Measurements from ENCODE around the gene ZBTB26.
"Not testable (repeated sequence)": the region's sequence is repeated elsewhere in the genome, so short reads cannot be mapped to it uniquely, and the experiment has no call there.

ZBTB26 gene

GRCh38 chr9:122929796-122930354 lies 1.4 kb downstream of the ZBTB26 start:
- no peak for DNase-seq (ENCODE audit: low read depth in 1 of 2, low spot score in 1 of 2)

- DNase-seq (ENCODE audit: low read depth in 1 of 2, low spot score in 1 of 2) = no peak
Observed at GRCh38 chr9:122923947-122924346, 7.4 kb downstream of the ZBTB26 start.

GRCh38 chr9:122922713-122923112 lies 8.6 kb downstream of the ZBTB26 start:
- DNase-seq (ENCODE audit: low read depth in 1 of 2, low spot score in 1 of 2) = no peak

- no peak for DNase-seq (ENCODE audit: low read depth in 1 of 2, low spot score in 1 of 2)
Observed at GRCh38 chr9:122918310-122918709, 13.0 kb downstream of the ZBTB26 start.

- peak; percentile 40 to 55 for DNase-seq (ENCODE audit: low read depth in 1 of 2, low spot score in 1 of 2)
Observed at GRCh38 chr9:122912964-122913673, 18.2 kb downstream of the ZBTB26 start, which contains the start of gene ZBTB6. ZBTB6 (minus strand) TSS chr9:122913323; CDS start chr9:122912072, 1,251 bp downstream.

- no peak for DNase-seq (ENCODE audit: low read depth in 1 of 2, low spot score in 1 of 2)
Observed at GRCh38 chr9:122912671-122912963, 18.7 kb downstream of the ZBTB26 start.

- DNase-seq (ENCODE audit: low read depth in 1 of 2, low spot score in 1 of 2) = not testable (repeated sequence)
Observed at GRCh38 chr9:122906122-122906521, 25.2 kb downstream of the ZBTB26 start.

- peak; percentile 94 to 95 for DNase-seq (ENCODE audit: low read depth in 1 of 2, low spot score in 1 of 2)
Observed at GRCh38 chr9:122904823-122905710, 26.2 kb downstream of the ZBTB26 start, which contains the start of gene RC3H2. RC3H2 (minus strand) TSS chr9:122905359; CDS start chr9:122897509, 7,850 bp downstream.

- no peak for DNase-seq (ENCODE audit: low read depth in 1 of 2, low spot score in 1 of 2)
Observed at GRCh38 chr9:122904466-122904822, 26.9 kb downstream of the ZBTB26 start.

- no peak for DNase-seq (ENCODE audit: low read depth in 1 of 2, low spot score in 1 of 2)
Observed at GRCh38 chr9:122900791-122901190, 30.5 kb downstream of the ZBTB26 start.

GRCh38 chr9:122897969-122898368 lies 33.3 kb downstream of the ZBTB26 start:
- DNase-seq (ENCODE audit: low read depth in 1 of 2, low spot score in 1 of 2) = no peak

- no peak for DNase-seq (ENCODE audit: low read depth in 1 of 2, low spot score in 1 of 2)
Observed at GRCh38 chr9:122888480-122888879, 42.8 kb downstream of the ZBTB26 start.

- no peak for DNase-seq (ENCODE audit: low read depth in 1 of 2, low spot score in 1 of 2)
Observed at GRCh38 chr9:122883125-122883524, 48.2 kb downstream of the ZBTB26 start.

GRCh38 chr9:122879443-122879842 lies 51.9 kb downstream of the ZBTB26 start:
- DNase-seq (ENCODE audit: low read depth in 1 of 2, low spot score in 1 of 2) = no peak

- no peak for DNase-seq (ENCODE audit: low read depth in 1 of 2, low spot score in 1 of 2)
Observed at GRCh38 chr9:122875523-122875922, 55.8 kb downstream of the ZBTB26 start.

- DNase-seq (ENCODE audit: low read depth in 1 of 2, low spot score in 1 of 2) = not testable (repeated sequence)
Observed at GRCh38 chr9:122867276-122867675, 64.0 kb downstream of the ZBTB26 start.

GRCh38 chr9:122866079-122866478 lies 65.2 kb downstream of the ZBTB26 start:
- DNase-seq (ENCODE audit: low read depth in 1 of 2, low spot score in 1 of 2) = no peak

Measured in activated T-helper 1 cell treated with anti-CD3 and anti-CD28 coated beads, Interleukin-2, amount 50 U/mL, for 16 hours (primary cell).